ENCODE measurements around the gene TPD52L2.

Gene TPD52L2

DNA sequence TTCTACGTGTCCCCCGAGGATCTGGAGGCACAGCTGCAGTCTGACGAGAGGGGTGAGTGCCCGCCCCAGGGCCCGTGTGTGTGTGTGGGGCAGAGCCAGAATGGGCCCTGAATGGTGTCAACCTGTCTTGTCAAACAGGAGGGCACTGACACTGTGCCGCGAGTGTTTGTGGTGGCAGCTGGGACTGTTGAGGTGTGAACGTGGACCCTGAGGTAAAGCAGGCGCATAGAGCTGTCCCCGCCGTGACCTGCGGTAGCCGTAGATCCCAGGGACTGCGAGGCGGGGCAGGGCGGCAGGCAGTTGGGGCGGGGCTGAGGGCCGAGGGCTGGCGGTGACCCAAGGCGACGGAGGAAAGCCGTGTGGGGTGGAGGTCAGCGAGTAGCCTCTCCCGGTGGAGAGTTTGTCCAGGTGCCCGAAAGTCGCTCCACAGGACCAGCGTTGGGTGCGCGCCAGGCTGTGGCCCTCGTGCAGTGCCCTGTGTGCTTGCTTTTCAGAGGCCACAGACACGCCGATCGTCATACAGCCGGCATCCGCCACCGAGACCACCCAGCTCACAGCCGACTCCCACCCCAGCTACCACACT lies 66.0 kb downstream of the TPD52L2 start:
- DNase-seq (ENCODE audit: low read depth in 1 of 2, low spot score in 1 of 2), result no peak

DNA sequence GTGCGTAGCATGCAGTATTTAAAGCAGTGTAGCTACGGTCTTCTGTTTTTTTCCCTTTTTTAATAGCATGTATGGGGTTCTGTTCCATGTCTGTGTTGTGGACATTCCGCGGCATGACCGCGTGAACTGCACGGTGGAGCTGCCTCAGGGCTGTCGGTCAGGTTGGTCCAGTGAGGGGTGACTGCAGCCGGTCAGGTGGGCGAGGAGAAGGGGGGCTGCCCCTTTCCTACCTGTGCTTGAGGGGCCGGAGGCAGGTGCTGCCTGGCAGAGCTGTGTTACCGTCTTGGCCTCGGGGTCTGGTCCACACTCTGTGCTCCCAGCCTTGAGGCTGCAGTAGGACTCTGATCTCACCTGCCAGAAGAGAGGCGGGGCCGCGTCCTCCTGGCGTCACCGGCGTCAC lies 66.7 kb downstream of the TPD52L2 start:
- no peak for DNase-seq (ENCODE audit: low read depth in 1 of 2, low spot score in 1 of 2)

DNA sequence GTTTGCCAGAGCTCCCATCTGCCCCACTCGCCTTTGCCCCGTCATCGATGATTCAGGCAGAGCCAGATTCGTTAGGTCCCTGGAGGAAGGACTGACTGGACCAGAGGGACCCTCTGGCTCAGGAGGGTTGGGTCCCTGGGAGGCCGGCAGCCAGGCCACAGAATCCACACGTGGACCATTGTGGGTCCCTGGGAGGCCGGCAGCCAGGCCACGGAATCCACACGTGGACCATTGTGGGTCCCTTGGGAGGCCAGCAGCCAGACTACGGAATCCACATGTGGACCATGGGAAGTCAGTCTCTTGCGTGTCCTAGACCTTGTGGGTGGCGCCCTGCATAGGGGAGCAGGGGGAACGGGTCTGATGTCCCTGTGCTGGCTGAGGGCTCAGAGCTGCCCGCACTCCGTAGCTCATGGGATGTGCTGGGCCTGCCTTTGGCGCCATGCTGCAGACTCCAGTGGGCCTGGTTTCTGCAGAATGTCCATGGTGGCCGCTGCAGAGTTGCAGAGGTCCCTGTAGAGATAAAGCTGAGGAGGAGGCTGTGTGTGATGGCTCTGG lies 67.6 kb downstream of the TPD52L2 start:
- no peak for DNase-seq (ENCODE audit: low read depth in 1 of 2, low spot score in 1 of 2)

DNA sequence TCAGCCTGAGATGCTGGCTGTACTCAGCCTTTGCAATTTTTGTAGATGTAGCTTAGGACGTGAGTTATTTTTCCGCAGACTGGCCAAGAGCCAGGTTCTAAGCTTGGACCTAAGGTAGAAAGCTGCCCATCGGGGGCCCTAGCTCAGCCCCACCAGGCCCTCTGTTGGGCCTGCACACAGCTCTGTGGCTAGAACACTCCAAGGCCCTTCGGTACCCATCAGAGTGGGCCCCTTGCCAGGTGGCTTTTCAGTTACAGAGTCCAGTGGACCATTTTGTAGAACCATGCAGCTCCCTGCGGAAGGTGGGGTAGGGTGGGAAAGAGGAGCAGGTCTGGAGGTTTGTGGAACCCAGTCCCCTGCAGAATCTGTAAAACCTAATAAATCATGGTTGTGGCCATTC lies 68.6 kb downstream of the TPD52L2 start:
- DNase-seq (ENCODE audit: low read depth in 1 of 2, low spot score in 1 of 2), result no peak

DNA sequence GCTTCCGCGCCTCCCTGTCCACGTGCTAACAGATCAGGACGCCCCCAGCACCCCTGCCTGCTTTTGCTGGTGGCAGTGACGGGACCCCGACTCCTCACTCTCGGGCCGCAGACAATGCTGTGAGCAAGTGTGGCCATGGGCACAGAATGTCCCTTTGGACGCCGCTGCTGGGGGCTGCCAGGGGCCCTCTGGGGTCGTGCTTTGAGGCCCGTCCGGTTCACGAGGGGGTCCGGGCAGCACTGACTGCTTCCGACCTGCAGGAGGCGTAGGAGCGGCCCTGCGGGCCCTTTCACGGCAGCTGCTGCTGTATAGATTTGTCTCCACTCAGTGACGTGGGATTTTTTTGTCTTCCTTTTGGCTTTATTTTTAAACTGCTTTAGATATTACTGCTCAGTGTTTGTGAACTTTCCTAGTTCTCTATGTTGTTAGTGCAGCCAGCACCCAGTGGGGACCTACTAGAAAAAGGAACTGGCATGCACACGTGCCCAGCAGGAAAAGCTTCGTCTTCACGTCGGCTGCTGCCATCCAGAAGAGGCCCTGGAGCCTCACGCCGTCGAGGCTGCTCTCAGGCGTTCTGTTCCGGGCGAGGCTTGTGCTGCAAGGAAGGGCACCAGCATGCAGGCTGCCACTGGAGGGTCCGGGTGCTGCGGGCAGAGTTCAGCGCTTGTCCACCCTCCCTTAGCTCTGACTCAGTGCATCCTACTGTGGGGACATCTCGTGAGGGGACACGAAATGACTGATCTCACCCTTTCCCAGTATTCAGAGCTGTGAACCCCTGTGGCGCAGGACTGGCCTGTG lies 69.4 kb downstream of the TPD52L2 start:
- no peak for DNase-seq (ENCODE audit: low read depth in 1 of 2, low spot score in 1 of 2)

DNA sequence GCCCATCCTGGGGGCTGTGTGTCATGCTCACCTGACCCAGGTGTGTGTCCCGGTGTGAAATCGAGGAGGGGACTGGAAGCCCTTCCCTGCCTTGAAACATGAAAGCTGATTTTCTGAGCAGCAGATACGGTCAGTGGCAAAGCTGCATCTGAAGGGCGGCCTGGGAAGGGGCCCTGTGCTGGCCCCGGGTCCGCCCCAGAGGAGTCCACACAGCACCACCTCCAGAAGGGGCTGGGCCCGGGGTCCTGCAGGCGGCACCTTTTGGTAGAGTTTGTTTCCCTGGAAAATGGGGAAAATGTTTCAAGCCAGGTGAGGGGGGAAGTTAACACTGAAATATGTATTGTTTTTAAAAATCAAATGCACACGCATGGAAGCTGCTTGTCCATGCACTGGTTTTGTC lies 70.4 kb downstream of the TPD52L2 start:
- no peak for DNase-seq (ENCODE audit: low read depth in 1 of 2, low spot score in 1 of 2)

DNA sequence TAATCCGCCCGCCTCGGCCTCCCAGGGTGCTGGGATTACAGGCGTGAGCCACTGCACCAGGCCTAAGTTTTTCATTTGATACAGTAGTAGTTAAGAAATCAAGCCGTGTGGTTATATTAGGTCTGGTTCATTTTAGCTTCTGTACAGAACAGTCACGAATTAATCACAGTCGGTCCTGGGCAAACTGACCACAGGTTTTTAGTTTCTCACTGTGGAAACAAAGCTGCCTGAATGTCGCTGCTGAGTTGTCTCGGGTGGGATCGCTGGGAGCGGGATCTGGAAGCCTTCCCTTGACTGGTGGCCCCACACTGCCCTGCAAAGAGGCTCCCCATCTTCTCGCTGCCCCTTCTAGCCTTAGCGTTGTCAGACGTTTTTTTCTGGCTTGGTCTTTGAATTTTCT lies 72.5 kb downstream of the TPD52L2 start:
- no peak for DNase-seq (ENCODE audit: low read depth in 1 of 2, low spot score in 1 of 2)

DNA sequence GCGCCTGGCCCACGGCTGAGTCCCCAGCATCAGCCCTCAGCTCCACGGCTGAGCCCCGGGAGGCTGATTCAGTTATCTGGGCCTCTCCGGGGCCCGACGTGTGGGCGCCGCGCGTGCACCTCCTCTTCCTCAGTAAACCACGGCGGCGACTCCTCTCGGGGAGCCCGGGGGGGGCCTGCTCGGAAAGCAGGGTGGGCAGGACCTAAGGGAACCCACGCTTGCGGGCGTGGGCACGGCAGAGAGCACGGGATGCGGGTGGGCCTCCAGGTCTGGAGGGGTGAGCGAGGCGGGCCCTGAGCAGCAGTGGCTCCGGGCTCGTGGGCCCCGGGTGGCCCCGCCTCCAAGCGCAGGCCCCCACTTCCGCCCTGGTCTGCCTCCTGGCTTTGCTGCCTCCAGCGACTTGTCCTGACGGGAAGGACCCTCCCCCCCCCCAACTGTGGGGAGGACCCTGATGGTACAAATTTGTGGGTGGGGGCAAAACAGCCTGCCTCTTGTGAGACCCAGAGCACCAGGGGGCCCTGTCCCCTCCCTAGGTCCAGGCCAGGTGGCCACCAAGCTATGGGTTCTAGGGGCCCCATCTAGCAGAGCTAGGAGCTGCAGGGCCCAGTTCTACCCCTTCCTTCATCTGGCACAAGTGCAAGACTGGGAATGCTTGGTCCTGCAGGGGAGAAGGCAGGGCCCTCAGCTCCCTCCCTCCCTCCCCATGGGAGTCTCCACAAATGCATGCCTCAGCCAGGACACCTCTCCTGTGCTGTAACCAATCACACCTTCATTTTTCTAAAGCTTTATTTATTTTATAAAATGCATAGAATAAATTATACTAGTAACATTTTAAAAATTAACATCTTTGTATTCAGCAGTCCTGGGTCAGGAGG lies 74.2 kb downstream of the TPD52L2 start:
- DNase-seq (ENCODE audit: low read depth in 1 of 2, low spot score in 1 of 2), result no peak

DNA sequence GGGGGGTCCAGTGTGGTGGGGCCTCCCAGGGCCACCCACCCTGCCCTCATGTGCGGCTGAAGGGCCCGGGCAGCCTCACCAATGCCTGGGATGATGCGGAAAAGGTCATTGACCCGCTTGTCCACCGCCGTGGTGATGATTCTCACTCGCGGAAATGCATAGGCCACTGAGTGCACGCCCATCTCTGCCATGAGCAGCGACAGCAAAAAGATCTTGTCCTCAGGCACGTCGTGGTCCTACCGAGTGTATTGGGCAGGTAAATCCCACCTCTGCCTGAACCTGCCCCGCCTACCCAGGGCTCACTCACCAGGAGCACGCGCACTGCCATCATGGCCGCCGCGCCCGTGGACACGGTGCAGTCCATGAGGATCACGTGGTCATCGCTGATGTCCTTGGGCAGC lies 75.0 kb downstream of the TPD52L2 start:
- no peak for DNase-seq (ENCODE audit: low read depth in 1 of 2, low spot score in 1 of 2)

DNA sequence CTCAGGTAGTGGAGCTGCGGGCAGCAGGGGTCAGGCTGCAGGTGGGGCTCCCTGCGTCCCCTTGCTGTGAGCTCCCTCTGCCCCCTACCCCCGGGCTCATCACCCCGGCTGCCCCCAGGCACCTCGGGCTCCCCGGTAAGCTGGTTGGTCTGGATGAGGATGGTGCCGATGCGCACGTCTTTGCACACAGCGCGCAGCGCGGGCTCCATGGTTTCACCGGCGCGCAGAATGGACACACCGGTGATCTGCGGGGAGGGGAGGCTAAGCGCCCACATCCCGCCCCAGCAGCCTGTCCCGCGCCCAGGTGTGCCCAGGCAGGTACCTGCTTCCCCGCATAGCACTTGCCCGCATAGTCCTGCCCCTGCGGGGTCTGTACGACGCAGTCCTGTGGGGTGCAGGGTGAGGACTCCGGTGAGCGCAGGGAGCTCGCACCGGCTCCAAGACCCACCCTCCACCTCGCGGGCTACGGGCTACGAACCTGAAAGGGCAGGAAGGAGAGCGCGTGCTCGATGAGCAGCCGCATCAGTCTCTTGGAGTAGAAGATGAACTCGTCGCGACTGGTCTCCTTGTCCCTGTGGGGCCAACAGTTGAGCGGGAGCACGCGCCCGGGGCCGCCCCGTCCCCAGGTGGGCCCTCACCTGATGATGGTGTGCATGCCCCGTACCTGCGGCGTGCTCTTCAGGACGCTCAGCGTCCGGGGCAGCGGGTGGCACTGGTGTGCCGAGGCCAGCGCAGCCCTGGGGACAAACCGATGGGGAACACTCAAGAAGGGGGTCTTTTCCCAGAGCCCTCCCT lies 75.6 kb downstream of the TPD52L2 start:
- no peak for DNase-seq (ENCODE audit: low read depth in 1 of 2, low spot score in 1 of 2)

Measured in activated T-helper 1 cell treated with anti-CD3 and anti-CD28 coated beads, Interleukin-2, amount 50 U/mL, for 16 hours (primary cell).